ENCODE measurements around the gene UBE2QL1. TPM values are rescaled to one million over a fixed set of nuclear protein-coding genes. Genes with fewer than 3 reads are reported as not detected.

Gene UBE2QL1
- total and polyA plus RNA-seq, 4 donors: 0.02 to 0.51 (median 0.09) TPM

DNA sequence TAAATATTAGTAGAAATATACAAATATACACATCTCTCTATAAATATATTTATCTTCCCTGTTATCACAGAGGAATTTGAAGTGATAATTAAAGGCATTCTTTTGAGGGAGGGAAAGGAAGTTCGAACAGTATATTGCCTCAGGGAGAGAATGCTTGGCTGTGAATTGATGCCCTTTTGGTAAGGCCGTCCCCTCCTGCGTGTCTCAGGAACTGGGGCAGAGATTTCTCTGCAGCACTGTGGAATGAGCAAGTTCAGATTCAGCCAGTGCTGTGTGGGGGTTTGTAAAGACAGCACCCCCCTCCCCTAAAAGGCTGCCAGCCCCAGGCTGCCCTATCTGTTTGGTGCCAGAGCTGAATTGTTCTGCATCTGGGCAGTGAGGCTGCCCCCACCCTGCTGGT lies 42.0 kb downstream of the UBE2QL1 start:
- Histone ChIP-seq H3K4me3 (no peak overlapping the region), H3K4me1 (ENCODE audit: control insufficient read depth in 5 of 5, insufficient read depth in 5 of 5, low read length in 5 of 5) (peaks cover 0 to 3% (median 0%) of the 10 kb centered on the region in 5 donors), H3K9me3 (ENCODE audit: control insufficient read depth in 4 of 4, insufficient read depth in 3 of 4, low read length in 3 of 4) (peaks cover 0 to 4% (median 0%) of the 10 kb centered on the region in 4 donors), H3K36me3 (ENCODE audit: control insufficient read depth in 4 of 4, insufficient read depth in 4 of 4, low read length in 4 of 4) (no peaks in the 10 kb centered on the region), H3K27me3 (ENCODE audit: control insufficient read depth in 3 of 3, insufficient read depth in 3 of 3, low read length in 2 of 3) (peaks cover 0 to 4% (median 3%) of the 10 kb centered on the region in 3 donors), H3K27ac (ENCODE audit: low read depth in 1 of 2, low read length in 1 of 2) (no peak overlapping the region), H3K9ac (ENCODE audit: insufficient read depth in 1 of 2, low read length in 2 of 2) (no peak overlapping the region)
- TF ChIP-seq, protein P1, sequence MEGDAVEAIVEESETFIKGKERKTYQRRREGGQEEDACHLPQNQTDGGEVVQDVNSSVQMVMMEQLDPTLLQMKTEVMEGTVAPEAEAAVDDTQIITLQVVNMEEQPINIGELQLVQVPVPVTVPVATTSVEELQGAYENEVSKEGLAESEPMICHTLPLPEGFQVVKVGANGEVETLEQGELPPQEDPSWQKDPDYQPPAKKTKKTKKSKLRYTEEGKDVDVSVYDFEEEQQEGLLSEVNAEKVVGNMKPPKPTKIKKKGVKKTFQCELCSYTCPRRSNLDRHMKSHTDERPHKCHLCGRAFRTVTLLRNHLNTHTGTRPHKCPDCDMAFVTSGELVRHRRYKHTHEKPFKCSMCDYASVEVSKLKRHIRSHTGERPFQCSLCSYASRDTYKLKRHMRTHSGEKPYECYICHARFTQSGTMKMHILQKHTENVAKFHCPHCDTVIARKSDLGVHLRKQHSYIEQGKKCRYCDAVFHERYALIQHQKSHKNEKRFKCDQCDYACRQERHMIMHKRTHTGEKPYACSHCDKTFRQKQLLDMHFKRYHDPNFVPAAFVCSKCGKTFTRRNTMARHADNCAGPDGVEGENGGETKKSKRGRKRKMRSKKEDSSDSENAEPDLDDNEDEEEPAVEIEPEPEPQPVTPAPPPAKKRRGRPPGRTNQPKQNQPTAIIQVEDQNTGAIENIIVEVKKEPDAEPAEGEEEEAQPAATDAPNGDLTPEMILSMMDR (IDR thresholded peaks at IDR 0.05; ENCODE audit: control extremely low read depth, extremely low read depth): no peak
- no peak for DNase-seq
- 50 to 68% methylated on average over 3 of the region's 3 CpGs for WGBS, 2 donors
- no peak for ATAC-seq (ENCODE audit: insufficient read depth, low FRiP score)

DNA sequence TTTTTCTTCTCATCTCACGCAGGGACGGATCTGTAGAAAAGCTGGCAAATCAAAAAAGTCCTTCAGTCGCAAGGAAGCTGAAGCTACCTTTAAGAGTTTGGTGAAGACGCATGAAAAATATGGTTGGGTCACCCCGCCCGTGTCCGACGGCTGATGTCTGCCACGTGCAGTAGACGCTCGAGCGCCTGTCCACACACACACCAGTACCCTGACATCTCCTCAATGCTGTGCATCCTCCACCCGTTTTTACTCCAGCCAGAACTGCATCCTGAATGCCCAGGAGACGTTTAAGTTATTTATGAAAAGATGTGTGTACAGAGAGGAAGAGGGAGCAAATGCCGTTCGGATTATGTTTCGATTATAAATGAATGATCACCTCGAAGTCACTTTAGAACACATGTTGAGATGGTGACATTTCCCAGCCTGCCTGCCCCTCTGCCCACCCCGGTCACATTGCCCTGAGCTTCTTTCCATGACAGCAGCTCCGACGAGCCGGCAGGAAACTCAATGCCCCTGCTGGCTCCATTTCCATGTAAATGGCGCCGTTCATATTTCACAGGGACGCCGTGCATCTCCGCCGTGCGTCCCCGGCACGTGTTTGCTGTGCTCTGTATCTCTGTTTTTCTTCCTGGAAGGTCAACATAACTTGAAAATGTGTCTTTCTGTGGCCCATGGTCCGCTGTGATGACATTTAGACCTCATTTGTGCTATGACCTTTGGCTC lies 42.7 kb downstream of the UBE2QL1 start:
- no peak for DNase-seq
- Histone ChIP-seq H3K9me3 (ENCODE audit: control insufficient read depth in 4 of 4, insufficient read depth in 3 of 4, low read length in 3 of 4) (peaks cover 0 to 4% (median 0%) of the 10 kb centered on the region in 4 donors), H3K36me3 (ENCODE audit: control insufficient read depth in 4 of 4, insufficient read depth in 4 of 4, low read length in 4 of 4) (no peaks in the 10 kb centered on the region), H3K9ac (ENCODE audit: insufficient read depth in 1 of 2, low read length in 2 of 2) (no peak overlapping the region), H3K4me3 (no peak overlapping the region), H3K27ac (ENCODE audit: low read depth in 1 of 2, low read length in 1 of 2) (no peak overlapping the region), H3K4me1 (ENCODE audit: control insufficient read depth in 5 of 5, insufficient read depth in 5 of 5, low read length in 5 of 5) (peaks cover 0 to 5% (median 0%) of the 10 kb centered on the region in 5 donors), H3K27me3 (ENCODE audit: control insufficient read depth in 3 of 3, insufficient read depth in 3 of 3, low read length in 2 of 3) (peaks cover 0 to 4% (median 0%) of the 10 kb centered on the region in 3 donors)
- ATAC-seq (ENCODE audit: insufficient read depth, low FRiP score): no peak
- TF ChIP-seq, protein P1 (IDR thresholded peaks at IDR 0.05; ENCODE audit: control extremely low read depth, extremely low read depth): no peak
- 78 to 88% methylated on average over 32 of the region's 32 CpGs for WGBS, 2 donors

DNA sequence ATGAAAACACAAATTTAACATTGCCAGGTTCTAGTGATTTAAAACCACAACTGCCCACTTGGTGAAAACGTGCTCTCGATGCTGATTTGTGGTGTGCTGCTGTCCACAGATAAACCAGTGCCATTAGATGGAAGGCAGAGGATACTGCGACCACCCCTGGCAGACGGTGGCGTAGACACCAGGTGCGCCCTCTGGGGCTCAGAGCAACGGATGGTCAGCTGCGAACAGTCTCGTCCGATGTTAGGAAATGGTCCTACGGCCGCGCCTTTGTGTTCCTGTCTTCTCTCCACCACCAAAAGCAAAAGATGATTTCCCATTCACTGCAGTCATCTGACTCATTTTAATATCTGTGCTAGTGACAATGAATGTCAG lies 43.2 kb downstream of the UBE2QL1 start:
- H3K27me3 ChIP-seq (ENCODE audit: control insufficient read depth in 3 of 3, insufficient read depth in 3 of 3, low read length in 2 of 3): peaks cover 0 to 4% (median 0%) of the 10 kb centered on the region in 3 donors
- 87 to 93% methylated on average over 13 of the region's 13 CpGs for WGBS, 2 donors
- H3K9ac ChIP-seq (ENCODE audit: insufficient read depth in 1 of 2, low read length in 2 of 2): no peak overlapping the region
- H3K36me3 ChIP-seq (ENCODE audit: control insufficient read depth in 4 of 4, insufficient read depth in 4 of 4, low read length in 4 of 4): no peaks in the 10 kb centered on the region
- H3K4me3 ChIP-seq: no peak overlapping the region
- TF ChIP-seq, protein P1 (IDR thresholded peaks at IDR 0.05; ENCODE audit: control extremely low read depth, extremely low read depth): no peak
- no peak for ATAC-seq (ENCODE audit: insufficient read depth, low FRiP score)
- H3K9me3 ChIP-seq (ENCODE audit: control insufficient read depth in 4 of 4, insufficient read depth in 3 of 4, low read length in 3 of 4): peaks cover 0 to 4% (median 0%) of the 10 kb centered on the region in 4 donors
- no peak overlapping the region for H3K27ac ChIP-seq (ENCODE audit: low read depth in 1 of 2, low read length in 1 of 2)
- DNase-seq: no peak
- peaks cover 0 to 5% (median 0%) of the 10 kb centered on the region in 5 donors for H3K4me1 ChIP-seq (ENCODE audit: control insufficient read depth in 5 of 5, insufficient read depth in 5 of 5, low read length in 5 of 5)
